T-helper 2 cell treated with Interferon-gamma antibody and Interleukin-4, amounts not matched to agents 100 ng/mL and 5 ng/mL, for 36 hours (primary cell): ENCODE results near the gene PLCL2. TPM values are rescaled to one million over a fixed set of nuclear protein-coding genes. Genes with fewer than 3 reads are reported as not detected.
"Not testable (repeated sequence)": the region's sequence is repeated elsewhere in the genome, so short reads cannot be mapped to it uniquely, and the experiment has no call there.

ENCODE experiments used
- intact Hi-C: fragments of 100-400 bp; cut with micrococcal nuclease; formaldehyde crosslinking; loops from one replicate; pipeline ENCODE4 v1.15.1; 2023
- total RNA-seq: library from RNA; stranded (reverse); gene quantifications from 2 replicates; pipeline ENCODE4 v1.2.3, GENCODE V29; 2022

The PLCL2 gene
- total RNA-seq, 1 donor from 2014 or later = 40.4 TPM

DNA sequence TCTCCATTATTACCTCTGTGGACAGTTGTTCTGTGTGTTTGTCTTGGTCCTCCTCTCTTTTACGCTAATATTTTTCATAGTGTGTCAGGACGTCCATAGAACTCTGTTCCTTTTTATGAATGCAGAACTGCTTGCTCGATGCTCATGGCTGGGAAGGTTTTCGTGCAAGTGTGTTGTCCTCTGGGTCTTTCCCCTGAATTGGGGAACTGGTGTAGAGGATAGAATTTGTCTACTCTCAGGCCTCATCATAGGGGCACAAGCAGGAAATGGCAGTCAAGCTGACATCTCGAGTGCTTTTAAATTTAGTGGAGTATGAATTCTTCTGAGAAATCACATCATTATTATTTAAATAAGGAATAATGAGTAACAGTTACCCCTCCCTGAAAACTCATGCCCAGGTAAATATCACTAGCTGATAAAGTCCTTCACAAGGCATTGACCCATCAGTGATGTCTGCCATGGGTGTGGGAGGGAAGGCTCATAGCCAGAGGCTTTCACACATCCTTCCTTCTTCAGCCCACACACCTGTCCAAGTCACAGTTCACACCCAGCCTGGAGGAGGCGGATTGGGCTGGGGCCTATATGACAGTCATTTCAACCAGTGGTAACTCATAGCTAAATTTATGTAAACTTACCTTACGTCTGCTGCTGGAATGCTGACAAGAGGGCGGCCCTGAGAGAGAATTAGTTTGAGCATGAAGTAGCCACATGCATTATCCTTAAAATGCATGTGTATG, 226.1 kb downstream of the PLCL2 start:
- intact Hi-C loops = no loop called here

DNA sequence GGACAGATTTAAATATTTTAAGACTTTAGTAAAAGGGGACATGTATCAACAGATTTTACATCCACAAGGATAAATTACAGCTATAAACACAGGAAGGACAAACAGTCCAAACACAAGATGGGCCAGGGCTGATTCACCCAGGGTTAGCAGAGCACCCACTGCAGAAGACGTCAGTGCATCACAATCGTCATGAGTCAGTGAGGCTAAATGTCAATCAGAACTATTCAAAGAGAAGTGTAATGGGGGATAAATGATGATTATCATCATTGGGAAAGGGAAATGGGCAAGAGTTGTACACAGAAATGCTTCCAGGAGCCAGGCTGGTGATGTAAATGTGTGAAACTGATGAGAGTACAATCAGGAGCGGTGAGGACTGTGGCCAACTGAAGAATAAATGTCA, 226.8 kb downstream of the PLCL2 start:
- intact Hi-C loops = no loop called here

GRCh38 chr3:17115186-17115585, 230.4 kb downstream of the PLCL2 start:
- intact Hi-C loops = no loop called here

DNA sequence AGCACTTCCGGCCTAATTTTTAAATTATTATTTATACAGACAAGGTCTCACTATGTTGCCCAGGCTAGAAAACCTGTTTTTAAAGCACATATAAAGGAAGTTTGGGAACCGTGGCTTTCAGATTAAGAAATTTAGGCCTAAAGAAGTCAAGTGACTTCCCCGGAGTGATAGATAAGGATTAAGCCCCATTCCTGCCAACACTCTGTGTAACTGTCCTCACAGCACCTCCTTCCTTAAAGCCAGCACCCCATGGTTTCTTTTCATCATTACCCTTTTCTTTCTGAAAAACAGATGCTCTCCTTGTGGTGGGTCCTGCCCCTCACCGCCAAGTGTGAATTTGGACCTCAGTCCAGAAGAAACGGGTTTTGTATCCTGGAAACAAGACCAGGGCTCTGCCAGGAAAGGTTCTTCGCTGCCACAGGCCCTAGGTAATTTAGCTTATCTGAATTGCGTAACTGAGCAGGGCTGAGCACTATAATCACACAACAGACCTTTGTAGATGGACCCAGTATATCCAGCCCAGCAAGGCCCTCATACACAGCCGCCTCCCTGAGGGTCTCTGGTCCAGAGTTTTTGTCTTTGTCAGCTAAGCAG, 231.3 kb downstream of the PLCL2 start:
- intact Hi-C loops = no loop called here

- intact Hi-C loops = no loop called here
Observed at GRCh38 chr3:17118771-17119170, 234.0 kb downstream of the PLCL2 start.

- intact Hi-C loops = no loop called here
Observed at GRCh38 chr3:17119201-17120072, 234.7 kb downstream of the PLCL2 start.

GRCh38 chr3:17120115-17120514, 235.4 kb downstream of the PLCL2 start:
- intact Hi-C loops = no loop called here

GRCh38 chr3:17121336-17121735, 236.6 kb downstream of the PLCL2 start:
- intact Hi-C loops = no loop called here

DNA sequence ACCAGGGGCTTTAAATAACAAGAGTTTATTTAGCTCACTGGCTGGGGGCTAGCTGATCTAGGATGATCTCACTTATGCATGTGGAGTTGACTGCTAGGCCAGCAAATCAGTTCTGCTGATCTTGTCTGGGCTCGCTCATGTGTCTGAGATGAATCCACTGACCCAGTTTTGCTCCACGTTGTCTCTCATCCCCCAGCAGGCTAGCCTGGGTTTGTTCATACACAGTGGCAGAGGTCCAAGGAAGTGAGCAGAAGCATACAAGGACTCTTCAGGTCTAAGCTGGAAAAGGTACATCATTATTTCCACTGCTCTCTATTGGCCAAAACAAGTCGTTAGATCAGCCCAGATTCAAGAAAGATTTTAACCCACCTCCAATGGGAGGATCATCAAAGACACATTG, 238.0 kb downstream of the PLCL2 start:
- intact Hi-C loops = no loop called here

- intact Hi-C loops = no loop called here
Observed at GRCh38 chr3:17125738-17126442, 241.1 kb downstream of the PLCL2 start.

- intact Hi-C loops = not testable (repeated sequence)
Observed at GRCh38 chr3:17128671-17129070, 243.9 kb downstream of the PLCL2 start.

GRCh38 chr3:17129556-17129955, 244.8 kb downstream of the PLCL2 start:
- intact Hi-C loops = no loop called here

DNA sequence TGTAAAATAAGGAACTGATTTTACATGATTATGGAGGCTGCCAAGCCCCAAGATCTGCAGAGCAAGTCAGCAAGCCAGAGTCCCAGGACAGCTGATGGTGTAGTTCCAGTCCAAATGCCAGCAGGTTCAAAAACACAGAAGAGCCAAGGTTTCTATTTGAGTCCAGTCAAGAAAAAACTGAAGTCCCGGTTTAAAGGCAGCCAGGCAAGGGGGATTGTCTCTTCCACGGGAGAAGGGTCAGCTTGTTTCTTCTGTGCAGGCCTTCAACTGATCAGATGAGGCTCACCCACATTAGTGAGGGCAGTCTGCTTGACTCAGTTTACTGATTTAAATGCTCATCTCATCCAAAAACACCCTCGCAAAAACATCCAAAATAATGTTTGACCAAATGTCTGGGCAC, 246.2 kb downstream of the PLCL2 start:
- intact Hi-C loops = no loop called here

DNA sequence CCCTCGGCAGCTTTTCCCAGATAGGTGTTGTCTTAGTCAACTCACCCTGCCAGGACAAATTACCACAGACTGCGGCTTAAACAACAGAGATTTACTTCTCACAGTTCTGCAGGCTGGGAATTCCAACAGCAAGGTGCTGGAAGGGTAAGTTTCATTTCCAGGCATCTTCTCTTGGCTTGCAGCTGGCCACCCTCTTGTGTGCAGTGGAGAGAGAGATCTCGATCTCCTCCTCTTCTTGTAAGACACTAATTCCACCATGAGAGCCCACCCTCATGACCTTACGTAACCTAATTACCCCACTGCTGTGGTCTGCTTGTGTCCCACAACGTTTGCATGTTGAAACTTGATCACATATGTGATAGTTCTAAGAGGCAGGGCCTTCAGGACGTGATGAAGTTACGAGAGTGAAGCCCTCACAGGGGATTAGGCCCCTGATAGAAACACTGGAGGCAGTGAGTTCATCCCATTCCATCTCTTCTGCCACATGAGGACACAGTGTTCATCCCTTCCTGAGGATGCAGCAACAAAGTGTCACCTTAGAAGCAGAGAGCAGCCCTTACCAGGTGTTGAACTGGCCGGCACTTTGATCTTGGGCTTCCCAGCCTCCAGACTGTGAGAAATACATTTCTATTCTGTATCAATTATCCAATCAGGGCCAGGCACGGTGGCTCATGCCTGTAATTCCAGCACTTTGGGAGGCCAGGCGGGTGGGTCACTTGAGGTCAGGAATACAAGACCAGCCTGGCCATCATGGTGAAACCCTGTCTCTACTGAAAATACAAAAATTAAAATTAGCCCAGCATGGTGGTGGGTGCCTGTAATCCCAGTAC, 247.7 kb downstream of the PLCL2 start:
- intact Hi-C loops = no loop called here

DNA sequence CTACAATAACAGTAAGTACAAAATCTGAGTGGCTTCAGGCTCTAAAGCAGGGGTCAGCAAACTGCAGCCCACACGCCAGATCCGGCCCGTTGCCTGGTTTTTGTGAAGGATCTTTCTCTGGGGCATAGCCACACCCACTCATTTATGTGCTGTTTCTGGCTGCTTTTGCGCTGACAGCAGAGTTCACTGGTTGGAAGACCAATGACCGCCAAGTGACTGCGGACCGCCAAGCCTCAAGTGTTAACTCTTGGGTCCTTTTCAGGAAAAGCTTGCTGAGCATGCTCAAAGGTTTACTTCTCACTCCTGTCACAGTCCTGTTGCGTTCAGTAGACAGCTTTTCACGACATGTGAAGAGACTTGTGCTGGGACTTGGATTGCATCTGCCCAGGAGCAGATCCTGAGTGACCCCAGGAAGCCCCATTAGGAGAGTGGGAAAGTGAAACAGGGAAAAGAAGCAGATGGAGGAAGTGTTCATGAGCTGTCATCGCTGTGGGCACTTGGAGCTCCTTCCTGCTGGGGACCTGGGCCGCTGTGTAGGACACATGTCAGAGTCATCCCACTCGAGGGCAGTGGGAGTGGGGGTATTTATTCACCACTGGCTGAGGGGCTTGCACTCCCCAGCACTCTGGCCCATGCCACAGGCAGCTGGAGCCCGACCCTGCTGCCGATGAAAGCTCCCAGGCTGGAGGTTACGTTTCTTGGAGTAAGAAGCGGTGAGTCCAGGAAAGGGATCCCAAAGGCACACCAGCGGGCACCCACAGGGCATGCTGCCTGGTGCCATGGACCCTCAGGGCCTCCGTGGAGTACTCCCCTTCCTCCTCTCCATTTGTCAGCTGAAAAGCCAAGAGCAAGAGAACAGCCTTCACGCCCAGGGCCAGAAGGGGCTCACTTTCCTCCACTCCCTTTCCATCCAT, 249.1 kb downstream of the PLCL2 start:
- intact Hi-C loops = no loop called here

GRCh38 chr3:17135696-17136095, 250.9 kb downstream of the PLCL2 start:
- intact Hi-C loops = no loop called here

DNA sequence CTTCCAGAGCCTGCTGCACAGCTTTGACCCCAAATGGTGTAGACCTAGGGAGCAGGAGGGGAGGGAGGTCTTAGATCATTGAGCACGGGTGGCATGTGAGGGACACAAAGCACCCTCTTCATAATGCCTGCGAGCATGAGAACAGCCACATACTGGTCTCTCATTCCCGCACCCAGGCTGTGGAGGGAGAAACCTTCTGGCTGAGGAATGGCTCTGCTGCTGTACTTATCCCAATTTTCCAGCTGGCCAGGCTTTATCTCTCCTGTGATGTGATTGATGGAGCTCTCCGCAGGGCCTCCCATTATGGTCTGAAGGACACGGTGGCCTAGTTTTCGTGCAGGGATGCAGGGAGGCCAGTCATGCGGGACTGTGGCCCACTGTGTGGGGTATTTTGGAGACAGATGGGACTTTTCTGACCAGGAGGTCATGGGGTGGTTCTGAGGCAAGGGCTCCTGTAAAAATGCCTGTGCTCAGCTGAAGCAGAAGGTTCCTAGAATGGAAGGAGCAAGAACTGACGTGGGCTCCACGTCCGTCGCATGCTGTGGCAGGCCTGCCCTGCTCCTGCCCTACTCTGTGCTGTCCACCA, 251.5 kb downstream of the PLCL2 start:
- intact Hi-C loops = no loop called here

GRCh38 chr3:17137321-17137826, 252.6 kb downstream of the PLCL2 start:
- intact Hi-C loops = no loop called here
